Measurements from ENCODE around the gene COL9A1. TPM values are rescaled to one million over a fixed set of nuclear protein-coding genes. Genes with fewer than 3 reads are reported as not detected.

The COL9A1 gene
- total RNA-seq, 1 experiment from 2014 or later: 7.8 TPM

GRCh38 chr6:70221715-70222438 lies 81.0 kb downstream of the COL9A1 start:
- Histone ChIP-seq H2BK120ac (ENCODE audit: low read depth, low read length, poor library complexity, severe bottlenecking) (no peak overlapping the region), H3K27ac (ENCODE audit: insufficient read length, low read depth, low read length) (no peak overlapping the region), H3K79me1 (ENCODE audit: insufficient read depth, low read depth, low read length, poor library complexity, severe bottlenecking) (no peaks in the 10 kb centered on the region), H4K20me1 (ENCODE audit: control insufficient read depth, insufficient read depth, insufficient read length) (no peaks in the 10 kb centered on the region), H4K8ac (replicated peaks; ENCODE audit: insufficient read length, low read depth, low read length) (no peak overlapping the region), H3K14ac (ENCODE audit: insufficient read depth, low read length) (no peak overlapping the region), H2BK15ac (ENCODE audit: low read depth, low read length) (no peak overlapping the region), H3K18ac (ENCODE audit: insufficient read length, low read depth, low read length) (no peak overlapping the region), H3K4me1 (ENCODE audit: insufficient read depth, low read length) (no peaks in the 10 kb centered on the region), H3K79me2 (ENCODE audit: insufficient read depth, low read length) (no peaks in the 10 kb centered on the region), H3K4ac (ENCODE audit: low read depth, low read length) (no peak overlapping the region), H3T11ph (ENCODE audit: low read length) (no peak overlapping the region), H2AK5ac (ENCODE audit: insufficient read length, low read length) (no peak overlapping the region), H2BK20ac (ENCODE audit: low read depth, low read length, poor library complexity, severe bottlenecking) (peak overlapping the region; percentile 60), H2BK5ac (ENCODE audit: insufficient read length, low read length) (no peak overlapping the region), H4K5ac (ENCODE audit: insufficient read length, low read depth, low read length) (no peak overlapping the region), H3K23me2 (ENCODE audit: insufficient read length, low read depth, low read length, poor library complexity, severe bottlenecking) (no peaks in the 10 kb centered on the region), H3K4me2 (ENCODE audit: insufficient read depth, insufficient read length, low read length) (no peak overlapping the region), H2AFZ (ENCODE audit: low read length) (no peak overlapping the region), H3K56ac (ENCODE audit: insufficient read length, low read depth, low read length) (no peak overlapping the region), H3K9ac (ENCODE audit: extremely low read depth, insufficient read length, low read length) (no peak overlapping the region), H3K9me3 (ENCODE audit: control insufficient read depth, low read depth, low read length) (no peaks in the 10 kb centered on the region), H3K27me3 (ENCODE audit: insufficient read depth, low read length) (no peaks in the 10 kb centered on the region), H2BK12ac (ENCODE audit: insufficient read length, low read depth, low read length) (no peak overlapping the region), H4K91ac (ENCODE audit: insufficient read length, low read depth, low read length) (no peak overlapping the region), H3K23ac (ENCODE audit: insufficient read length, low read depth, low read length) (no peak overlapping the region)
- WGBS (ENCODE audit: extremely low coverage, insufficient read length, low lambda C conversion rate): no CpG with 5 or more reads among the region's 6 CpGs
- Mint-ChIP-seq H3K27ac (no peak overlapping the region), H3K4me1 (peaks cover 0 to 3% of the 10 kb centered on the region in 2 experiments; a peak in 1 of 4 replicates), H3K36me3 (ENCODE audit: insufficient read depth in 1 of 3, low read depth in 3 of 3) (no peaks in the 10 kb centered on the region), H3K4me3 (no peak overlapping the region), H3K27me3 (ENCODE audit: low read depth) (no peaks in the 10 kb centered on the region), H3K9me3 (no peaks in the 10 kb centered on the region)
- TF ChIP-seq, protein P1, sequence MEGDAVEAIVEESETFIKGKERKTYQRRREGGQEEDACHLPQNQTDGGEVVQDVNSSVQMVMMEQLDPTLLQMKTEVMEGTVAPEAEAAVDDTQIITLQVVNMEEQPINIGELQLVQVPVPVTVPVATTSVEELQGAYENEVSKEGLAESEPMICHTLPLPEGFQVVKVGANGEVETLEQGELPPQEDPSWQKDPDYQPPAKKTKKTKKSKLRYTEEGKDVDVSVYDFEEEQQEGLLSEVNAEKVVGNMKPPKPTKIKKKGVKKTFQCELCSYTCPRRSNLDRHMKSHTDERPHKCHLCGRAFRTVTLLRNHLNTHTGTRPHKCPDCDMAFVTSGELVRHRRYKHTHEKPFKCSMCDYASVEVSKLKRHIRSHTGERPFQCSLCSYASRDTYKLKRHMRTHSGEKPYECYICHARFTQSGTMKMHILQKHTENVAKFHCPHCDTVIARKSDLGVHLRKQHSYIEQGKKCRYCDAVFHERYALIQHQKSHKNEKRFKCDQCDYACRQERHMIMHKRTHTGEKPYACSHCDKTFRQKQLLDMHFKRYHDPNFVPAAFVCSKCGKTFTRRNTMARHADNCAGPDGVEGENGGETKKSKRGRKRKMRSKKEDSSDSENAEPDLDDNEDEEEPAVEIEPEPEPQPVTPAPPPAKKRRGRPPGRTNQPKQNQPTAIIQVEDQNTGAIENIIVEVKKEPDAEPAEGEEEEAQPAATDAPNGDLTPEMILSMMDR (conservative IDR thresholded peaks at IDR 0.05): no peak
- DNase-seq: no peak

All from H9 (cell line).